GM19035 (cell line): ENCODE results near the gene DGAT2.

Experiments
- ATAC-seq: cut with Tn5 transposase; IDR thresholded peaks from one replicate; pipeline ENCODE4 v1.9.1; 2021; ENCODE audit not compliant: unreplicated experiment

DGAT2 gene

GRCh38 chr11:75779960-75780359 is 11.4 kb downstream of the DGAT2 start:
- ATAC-seq = no peak

DNA sequence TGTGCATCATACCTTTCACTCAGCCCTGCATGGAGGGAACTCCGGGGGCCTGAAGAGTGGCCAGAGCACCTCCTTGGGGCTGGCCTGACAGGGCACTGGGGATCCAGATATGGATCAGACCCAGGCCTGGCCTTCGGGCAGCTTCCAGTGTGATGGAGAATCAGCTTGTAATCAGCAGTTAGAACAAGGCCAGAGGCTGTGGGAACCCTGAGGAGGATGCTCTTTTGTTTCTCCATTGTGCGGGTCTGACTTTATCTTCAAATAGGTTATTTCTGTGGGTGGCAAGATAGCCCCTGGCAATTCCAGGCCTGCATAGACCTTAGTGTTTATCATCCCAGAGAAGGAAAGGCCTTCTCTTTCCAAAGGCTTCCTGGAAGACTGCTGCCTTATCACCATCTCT is 12.3 kb downstream of the DGAT2 start:
- ATAC-seq = no peak

DNA sequence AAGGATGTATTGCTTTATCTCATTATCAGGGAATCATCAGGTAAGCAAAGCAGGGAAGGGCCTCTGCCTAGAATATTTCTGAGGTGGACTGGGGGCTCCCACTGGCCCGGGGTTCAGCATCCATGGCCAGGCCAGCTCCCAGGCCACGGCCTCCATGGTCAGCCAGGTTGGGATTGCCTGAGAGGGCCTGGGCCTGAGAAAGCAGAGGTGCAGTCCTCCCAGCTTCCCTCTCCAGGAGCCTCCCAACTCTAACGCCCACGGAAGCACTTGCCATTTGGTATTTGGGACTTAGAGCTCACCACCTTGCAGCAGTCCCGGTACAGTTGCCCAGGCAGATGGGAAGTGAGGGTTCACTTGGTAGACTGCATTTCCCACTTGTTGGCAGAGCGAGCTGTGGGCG is 12.7 kb downstream of the DGAT2 start:
- no peak for ATAC-seq

DNA sequence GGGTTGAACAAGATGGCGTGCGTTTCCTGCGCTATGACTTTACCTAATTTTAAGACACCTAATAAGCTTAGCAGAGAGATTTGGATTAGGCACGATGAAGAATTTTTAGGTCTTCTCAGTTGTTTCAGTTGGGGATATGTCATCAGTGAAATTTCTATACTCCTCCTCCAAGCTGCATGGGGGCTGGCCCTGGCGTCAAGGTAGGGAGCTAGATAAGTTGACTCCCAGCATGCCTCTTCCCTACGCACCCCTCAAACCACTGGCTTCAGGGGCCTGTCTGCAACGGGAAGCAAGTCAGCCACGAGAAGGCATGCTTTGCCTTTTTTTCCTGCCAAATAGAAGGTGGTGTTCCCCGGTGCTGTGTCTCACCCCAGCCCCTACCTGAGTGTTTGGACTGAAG is 13.3 kb downstream of the DGAT2 start:
- ATAC-seq = no peak

DNA sequence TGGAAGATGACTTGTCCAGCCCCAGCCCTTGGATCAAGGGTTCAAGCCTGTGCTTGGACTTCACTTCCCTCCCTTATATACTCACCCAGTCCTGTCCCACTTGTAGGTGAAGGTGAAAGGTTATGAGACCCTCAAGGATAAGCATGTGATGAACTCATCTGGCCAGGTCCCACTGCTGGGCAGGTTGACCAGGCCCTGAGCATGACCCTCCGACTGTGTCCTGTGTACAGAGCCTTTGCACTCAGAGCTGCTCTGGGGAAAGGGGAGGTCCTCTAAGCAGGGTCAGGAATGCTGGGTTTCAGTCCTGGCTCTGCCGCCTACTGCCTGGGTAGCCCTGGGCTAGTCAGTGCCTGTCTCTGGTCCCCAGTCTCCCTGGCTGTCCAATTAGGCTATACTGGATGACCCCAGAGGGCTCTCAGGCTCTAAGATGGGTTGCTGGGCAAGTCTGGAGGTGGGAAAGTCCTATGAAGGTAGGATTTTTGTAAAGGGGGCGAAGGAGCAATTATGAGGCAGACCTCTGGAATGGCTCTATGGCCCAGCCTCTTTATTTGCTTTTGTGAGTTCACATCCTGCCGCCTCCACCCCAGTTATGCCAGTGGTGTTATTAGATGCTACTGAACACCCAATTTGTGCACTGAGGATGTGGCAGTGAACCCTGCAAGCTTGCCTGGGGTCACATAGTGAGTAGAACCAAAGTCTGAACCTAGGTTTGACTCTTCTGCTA is 14.1 kb downstream of the DGAT2 start:
- no peak for ATAC-seq

GRCh38 chr11:75783416-75784084 is 15.0 kb downstream of the DGAT2 start:
- no peak for ATAC-seq

GRCh38 chr11:75784085-75784478 is 15.5 kb downstream of the DGAT2 start:
- no peak for ATAC-seq

- no peak for ATAC-seq
Observed at GRCh38 chr11:75784506-75784905, 15.9 kb downstream of the DGAT2 start.

- ATAC-seq = no peak
Observed at GRCh38 chr11:75785187-75785586, 16.6 kb downstream of the DGAT2 start.

GRCh38 chr11:75786101-75786736 is 17.6 kb downstream of the DGAT2 start:
- no peak for ATAC-seq

DNA sequence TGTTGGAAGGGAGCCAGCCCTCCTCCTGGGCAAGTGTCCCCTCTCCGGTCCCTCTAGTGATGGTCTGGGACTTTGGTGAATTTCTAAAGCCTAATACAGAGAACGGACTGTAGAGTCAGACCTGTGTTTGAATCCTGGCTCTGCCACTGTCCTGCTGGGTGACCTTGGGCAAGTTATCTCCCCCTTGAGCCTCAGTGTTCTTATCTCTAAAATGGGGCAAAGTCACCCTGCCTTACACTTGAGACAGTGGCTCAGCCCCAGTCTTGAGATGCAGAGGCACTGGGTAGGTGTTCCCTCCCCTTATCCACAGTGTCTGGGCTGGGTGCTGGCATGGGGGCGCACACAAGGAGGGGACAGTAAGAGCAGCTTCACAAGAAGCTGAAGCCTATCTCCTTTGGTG is 20.9 kb downstream of the DGAT2 start:
- no peak for ATAC-seq

DNA sequence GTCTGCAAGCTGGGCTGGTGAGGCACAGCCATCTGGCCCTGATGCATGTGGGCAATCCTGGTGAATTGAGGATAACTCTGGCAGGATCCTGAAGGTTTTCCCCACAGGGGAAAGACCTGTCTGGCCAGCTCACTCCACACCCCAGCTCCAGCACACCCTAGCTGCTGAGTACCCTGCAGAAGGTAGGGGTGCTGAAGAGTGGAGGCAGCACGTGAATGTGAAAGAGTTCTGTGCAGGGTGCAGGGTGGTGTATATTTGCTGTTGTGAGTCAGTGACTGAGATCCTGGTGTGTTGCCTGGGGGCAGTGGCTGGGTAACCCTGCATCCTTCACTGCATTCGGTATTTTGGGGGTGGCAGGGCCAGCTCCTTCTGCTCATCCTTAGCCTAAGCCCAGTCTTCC is 22.4 kb downstream of the DGAT2 start:
- no peak for ATAC-seq

DNA sequence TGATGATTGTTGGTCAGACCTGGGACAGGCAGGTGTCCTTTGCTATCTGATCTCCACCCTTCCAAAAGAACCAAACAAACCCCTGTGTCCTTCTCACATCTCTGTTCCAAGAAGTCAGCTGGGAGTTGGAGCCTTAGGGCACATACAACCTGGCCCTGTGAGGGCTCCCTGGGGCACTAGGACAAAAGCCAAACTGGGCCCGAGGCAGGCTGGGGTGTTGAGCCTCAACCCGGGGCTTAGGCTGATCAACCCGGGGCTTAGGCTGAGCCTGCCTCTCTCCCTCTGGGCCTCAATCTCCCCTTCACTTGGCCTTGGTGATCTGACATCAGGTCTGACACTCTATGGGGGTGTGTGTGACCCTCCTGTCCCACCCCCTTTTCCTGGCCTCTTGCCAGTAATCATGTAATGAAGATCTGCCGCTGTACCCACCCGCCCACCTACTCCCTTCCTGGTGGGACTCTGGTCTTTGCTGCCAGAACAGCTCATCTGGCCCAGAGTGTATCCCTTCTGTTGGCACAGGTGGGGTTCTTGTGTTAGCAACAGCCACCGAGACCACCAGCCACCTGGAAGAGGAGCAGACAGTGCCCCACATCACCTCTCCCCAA is 23.7 kb downstream of the DGAT2 start:
- no peak for ATAC-seq

DNA sequence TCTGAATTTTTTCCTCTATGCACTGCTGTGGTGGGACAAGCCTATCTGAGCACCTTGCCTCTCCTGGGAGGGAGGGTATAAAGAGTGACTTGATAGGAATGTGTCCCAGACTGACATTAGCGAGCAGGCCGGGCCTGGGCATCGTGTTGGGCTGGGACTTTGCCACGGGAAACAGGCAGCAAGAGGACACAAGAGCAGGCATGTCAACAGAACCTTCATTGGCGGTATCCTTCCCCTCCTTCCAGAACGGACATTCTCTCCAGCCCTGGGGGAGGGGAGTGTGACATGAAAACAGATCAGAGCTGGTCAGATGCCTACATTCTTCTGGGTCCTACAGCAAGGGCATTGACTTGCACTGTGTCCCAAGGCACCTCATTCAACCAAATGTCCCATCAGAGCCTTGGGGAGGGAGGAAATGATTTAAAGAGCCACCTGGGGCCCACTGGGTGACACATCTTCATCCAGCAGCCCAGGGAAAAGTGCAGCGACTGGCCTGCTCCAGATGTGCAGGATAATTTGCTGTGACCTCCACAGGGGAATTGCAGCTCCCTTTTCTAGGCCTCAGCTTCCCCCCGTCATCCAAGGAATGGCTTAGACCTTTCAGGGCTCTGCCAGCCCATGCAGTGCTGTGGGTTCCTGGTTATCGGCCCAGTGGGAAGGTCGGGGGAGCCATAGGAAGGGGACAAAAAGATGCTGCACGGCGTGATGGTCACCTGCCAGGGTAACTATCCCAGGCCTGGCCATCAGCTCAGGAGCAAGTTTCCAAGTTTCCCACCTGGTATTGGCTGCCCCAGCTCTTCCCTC is 24.6 kb downstream of the DGAT2 start:
- ATAC-seq = no peak

DNA sequence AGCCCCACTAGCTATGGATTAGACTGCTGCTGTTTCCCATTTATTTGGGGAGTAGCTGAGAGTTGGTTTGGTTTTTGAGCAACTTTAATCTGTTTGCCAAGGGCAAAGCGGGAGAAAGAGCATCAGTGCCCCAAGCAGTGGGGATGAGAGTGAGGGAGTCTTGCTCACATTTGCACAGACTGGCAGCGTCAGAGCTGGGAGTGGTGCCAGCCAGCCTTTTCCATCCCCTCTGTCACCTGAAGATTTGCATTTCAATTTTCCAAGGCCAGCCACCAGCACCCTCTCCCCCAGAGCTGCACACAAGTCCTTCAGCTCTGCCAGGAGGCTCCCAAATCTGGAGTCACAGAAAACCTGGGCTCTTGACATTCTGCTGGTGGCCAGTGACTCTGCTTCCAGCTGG is 25.4 kb downstream of the DGAT2 start:
- no peak for ATAC-seq

DNA sequence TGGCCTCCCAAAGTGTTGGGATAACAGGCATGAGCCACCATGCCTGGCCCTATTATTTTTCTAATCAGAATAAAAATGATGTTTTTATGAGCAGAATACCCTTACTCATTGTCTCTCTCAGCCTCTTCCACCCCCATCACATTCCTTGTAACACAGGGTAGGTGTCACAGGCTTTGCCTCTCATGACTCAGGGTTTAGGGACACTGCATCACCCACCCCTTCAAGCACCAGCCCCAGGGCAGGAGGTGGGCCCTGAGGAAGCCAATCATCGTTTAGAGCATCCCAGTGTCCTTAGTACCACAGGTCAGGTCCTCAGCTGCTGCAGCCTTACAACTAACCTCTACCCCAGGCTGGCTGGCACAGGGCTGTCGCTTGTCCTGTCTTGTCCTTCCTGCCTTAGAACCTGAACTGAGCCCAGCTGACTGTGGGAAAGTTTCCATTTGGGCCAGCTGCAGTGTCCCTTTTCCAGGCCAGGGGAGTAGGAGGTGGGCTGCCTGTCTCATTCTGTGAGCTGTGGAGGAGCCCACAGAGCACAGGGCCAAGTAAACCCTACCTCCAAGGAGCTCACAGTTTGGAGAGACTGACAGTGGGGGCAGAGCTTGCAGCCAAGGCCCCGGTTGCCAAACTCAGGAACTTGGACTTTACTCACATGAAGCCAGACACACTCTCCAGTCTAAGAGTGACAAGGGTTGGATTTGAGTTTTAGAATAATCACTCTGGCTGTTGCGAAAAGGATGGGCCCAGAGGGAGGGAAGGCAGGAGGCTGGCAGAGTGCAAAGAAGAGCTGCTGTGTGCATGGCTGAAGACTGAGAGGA is 26.9 kb downstream of the DGAT2 start:
- no peak for ATAC-seq

- ATAC-seq = no peak
Observed at GRCh38 chr11:75796091-75796435, 27.5 kb downstream of the DGAT2 start.

DNA sequence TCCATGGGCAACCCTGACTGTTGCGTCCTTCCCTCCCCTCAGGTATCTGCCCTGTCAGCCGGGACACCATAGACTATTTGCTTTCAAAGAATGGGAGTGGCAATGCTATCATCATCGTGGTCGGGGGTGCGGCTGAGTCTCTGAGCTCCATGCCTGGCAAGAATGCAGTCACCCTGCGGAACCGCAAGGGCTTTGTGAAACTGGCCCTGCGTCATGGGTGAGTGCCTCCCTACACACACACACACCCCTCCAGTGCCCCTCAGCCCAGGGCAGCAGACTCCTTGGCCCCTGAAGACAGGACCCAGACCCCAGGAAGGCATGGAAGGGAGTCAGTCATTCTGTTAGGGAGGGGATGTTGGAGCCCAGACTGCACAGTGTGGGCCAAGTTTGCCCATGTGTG is 28.5 kb downstream of the DGAT2 start:
- no peak for ATAC-seq

DNA sequence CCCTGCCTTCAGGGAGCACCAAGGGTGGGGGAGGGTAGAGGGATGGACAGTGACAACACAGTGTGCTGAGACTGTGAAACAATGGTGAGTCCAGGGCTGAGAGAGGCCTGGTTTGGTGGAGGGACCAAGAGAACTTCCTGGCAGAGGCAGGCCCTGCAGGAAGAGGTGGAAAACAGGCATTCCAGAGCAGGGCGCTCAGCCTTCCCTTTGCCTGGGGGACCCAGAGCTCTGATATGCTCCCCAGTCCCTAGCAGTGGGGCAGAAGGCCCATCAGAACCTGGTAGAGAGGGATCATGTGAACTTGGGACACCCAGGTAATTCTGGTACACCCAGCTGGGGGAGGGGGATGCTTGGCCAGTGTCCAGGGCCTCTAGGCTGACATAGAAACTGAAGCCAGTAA is 29.2 kb downstream of the DGAT2 start:
- no peak for ATAC-seq

GRCh38 chr11:75800136-75800675 is 31.6 kb downstream of the DGAT2 start:
- ATAC-seq = no peak
